ENCODE data around the gene MECP2. TPM values are rescaled to one million over a fixed set of nuclear protein-coding genes. Genes with fewer than 3 reads are reported as not detected.

Gene MECP2
- total and polyA plus RNA-seq, 8 donors: 25.5 to 47.1 (median 31.9) TPM

GRCh38 chrX:154021131-154021611 is 76.3 kb downstream of the MECP2 start:
- DNase-seq (no peak), ATAC-seq (peak; percentile 4)
- intact Hi-C loops (cut with DNase I): no loop called here
- Histone ChIP-seq H3K4me1 (peaks cover 0 to 19% of the 10 kb centered on the region in 2 donors), H3K27me3 (no peaks in the 10 kb centered on the region), H3K9me3 (no peaks in the 10 kb centered on the region), H3K27ac (peak overlapping the region; percentile 13 to 92), H3K4me3 (no peak overlapping the region), H3K36me3 (peaks cover 0 to 20% of the 10 kb centered on the region in 2 donors)
- no peak for TF ChIP-seq CTCF (IDR thresholded peaks at IDR 0.05)

GRCh38 chrX:154020536-154021115 is 76.9 kb downstream of the MECP2 start:
- Histone ChIP-seq H3K4me3 (peak overlapping the region; percentile 36 to 62), H3K27ac (peak overlapping the region; percentile 86 to 92), H3K4me1 (peaks cover 0 to 19% of the 10 kb centered on the region in 2 donors), H3K36me3 (peaks cover 0 to 26% of the 10 kb centered on the region in 2 donors), H3K27me3 (no peaks in the 10 kb centered on the region), H3K9me3 (no peaks in the 10 kb centered on the region)
- intact Hi-C loops (cut with DNase I): no loop called here
- ATAC-seq (peak; percentile 13), DNase-seq (no peak)
- TF ChIP-seq CTCF (IDR thresholded peaks at IDR 0.05): no peak

- H3K9me3 ChIP-seq: no peaks in the 10 kb centered on the region
- peak within 1 kb of the TSS; percentile 86 to 92 for H3K27ac ChIP-seq
- peak; percentile 28 to 92 (median 55) for DNase-seq
- H3K27me3 ChIP-seq: no peaks in the 10 kb centered on the region
- TF ChIP-seq CTCF (IDR thresholded peaks at IDR 0.05): no peak
- ATAC-seq: peak; percentile 82
- H3K36me3 ChIP-seq: peaks cover 0 to 33% of the 10 kb centered on the region in 2 donors
- peaks cover 0 to 19% of the 10 kb centered on the region in 2 donors for H3K4me1 ChIP-seq
- H3K4me3 ChIP-seq: peak within 1 kb of the TSS; percentile 36 to 62
- intact Hi-C loops (cut with DNase I): no loop called here
Observed at GRCh38 chrX:154019633-154020528, 77.6 kb downstream of the MECP2 start, which contains the start of gene IRAK1. Gene IRAK1 (minus strand): TSS chrX:154019902. CDS start chrX:154019812, 90 bp downstream.

GRCh38 chrX:154019061-154019621 is 78.4 kb downstream of the MECP2 start:
- Histone ChIP-seq H3K4me3 (peak overlapping the region; percentile 36 to 62), H3K27ac (peak overlapping the region; percentile 65 to 87), H3K36me3 (peaks cover 0 to 40% of the 10 kb centered on the region in 2 donors), H3K4me1 (peaks cover 0 to 19% of the 10 kb centered on the region in 2 donors), H3K9me3 (no peaks in the 10 kb centered on the region), H3K27me3 (no peaks in the 10 kb centered on the region)
- TF ChIP-seq CTCF (IDR thresholded peaks at IDR 0.05): no peak
- DNase-seq: no peak
- ATAC-seq: no peak
- intact Hi-C loops (cut with DNase I): no loop called here

Data from left lung (tissue), 10 donors.